ENCODE measurements around the gene CAPRIN1. TPM values are rescaled to one million over a fixed set of nuclear protein-coding genes. Genes with fewer than 3 reads are reported as not detected.

The CAPRIN1 gene
- total and polyA plus RNA-seq, 3 experiments from 2014 or later, result 75.2 to 287 (median 275) TPM

GRCh38 chr11:34104680-34105078 lies 53.1 kb downstream of the CAPRIN1 start:
- Histone ChIP-seq H3K4me1 (ENCODE audit: insufficient read depth, low read length) (peaks cover 25% of the 10 kb centered on the region), H3K27ac (ENCODE audit: low read depth, low read length) (peak overlapping the region; percentile 92), H3K36me3 (ENCODE audit: insufficient read depth, low read length) (peaks cover 11% of the 10 kb centered on the region), H3K9me3 (ENCODE audit: low read length) (no peaks in the 10 kb centered on the region), H3K4me3 (ENCODE audit: low read length) (peak overlapping the region; percentile 84), H3K27me3 (ENCODE audit: insufficient read depth, low read length, poor library complexity, severe bottlenecking) (no peaks in the 10 kb centered on the region)
- DNase-seq, result no peak
- Mint-ChIP-seq H3K27me3 (peaks cover 0 to 6% of the 10 kb centered on the region in 2 donors), H3K9me3 (peaks cover 0 to 4% (median 0%) of the 10 kb centered on the region in 5 donors), H3K4me3 (peak overlapping the region; percentile 94 to 99 (median 96)), H3K4me1 (peaks cover 49 to 62% (median 58%) of the 10 kb centered on the region in 3 donors), H3K27ac (peak overlapping the region; percentile 98 to 99 (median 99)), H3K36me3 (peaks cover 6 to 51% (median 7%) of the 10 kb centered on the region in 3 donors)
- POLR2A ChIA-PET, result interaction anchor here (0.6 to 2.4 kb wide), 4 partner anchors 9 to 254 kb away, joined by 3 to 54 read pairs (median 4); partner anchors contain the start of gene CAPRIN1
- CTCF ChIA-PET, result interaction anchor here (0.9 to 2.5 kb wide), 3 partner anchors 19 to 108 kb away, joined by 4 to 7 read pairs (median 6); no protein-coding TSS in a partner anchor

- Histone ChIP-seq H3K4me1 (ENCODE audit: insufficient read depth, low read length) (peaks cover 25% of the 10 kb centered on the region), H3K27me3 (ENCODE audit: insufficient read depth, low read length, poor library complexity, severe bottlenecking) (no peaks in the 10 kb centered on the region), H3K9me3 (ENCODE audit: low read length) (no peaks in the 10 kb centered on the region), H3K27ac (ENCODE audit: low read depth, low read length) (peak within 1 kb of the TSS; percentile 92), H3K4me3 (ENCODE audit: low read length) (peak within 1 kb of the TSS; percentile 84), H3K36me3 (ENCODE audit: insufficient read depth, low read length) (peaks cover 12% of the 10 kb centered on the region)
- H3K27ac Mint-ChIP-seq, result peak within 1 kb of the TSS; percentile 98 to 99 (median 99)
- POLR2A ChIA-PET, result interaction anchor here (0.6 to 2.4 kb wide), 5 partner anchors 10 to 267 kb away, joined by 3 to 54 read pairs (median 3); partner anchors contain the start of gene CAPRIN1
- H3K4me1 Mint-ChIP-seq, result peaks cover 52 to 66% (median 63%) of the 10 kb centered on the region in 3 donors
- peaks cover 7 to 51% (median 10%) of the 10 kb centered on the region in 3 donors for H3K36me3 Mint-ChIP-seq
- H3K9me3 Mint-ChIP-seq, result peaks cover 0 to 4% (median 0%) of the 10 kb centered on the region in 5 donors
- H3K4me3 Mint-ChIP-seq, result peak within 1 kb of the TSS; percentile 94 to 99 (median 96)
- peaks cover 0 to 6% of the 10 kb centered on the region in 2 donors for H3K27me3 Mint-ChIP-seq
- CTCF ChIA-PET, result interaction anchor here (0.9 to 2.5 kb wide), 4 partner anchors 20 to 117 kb away, joined by 3 to 7 read pairs (median 5); no protein-coding TSS in a partner anchor
- DNase-seq, result peak; percentile 92 to 98 (median 97)
These were observed 53.8 kb downstream of the CAPRIN1 start, which contains the start of gene NAT10 for GRCh38 chr11:34105079-34105956. Gene NAT10 (plus strand): TSS chr11:34105629. CDS start chr11:34108226, 2,597 bp downstream.

DNA sequence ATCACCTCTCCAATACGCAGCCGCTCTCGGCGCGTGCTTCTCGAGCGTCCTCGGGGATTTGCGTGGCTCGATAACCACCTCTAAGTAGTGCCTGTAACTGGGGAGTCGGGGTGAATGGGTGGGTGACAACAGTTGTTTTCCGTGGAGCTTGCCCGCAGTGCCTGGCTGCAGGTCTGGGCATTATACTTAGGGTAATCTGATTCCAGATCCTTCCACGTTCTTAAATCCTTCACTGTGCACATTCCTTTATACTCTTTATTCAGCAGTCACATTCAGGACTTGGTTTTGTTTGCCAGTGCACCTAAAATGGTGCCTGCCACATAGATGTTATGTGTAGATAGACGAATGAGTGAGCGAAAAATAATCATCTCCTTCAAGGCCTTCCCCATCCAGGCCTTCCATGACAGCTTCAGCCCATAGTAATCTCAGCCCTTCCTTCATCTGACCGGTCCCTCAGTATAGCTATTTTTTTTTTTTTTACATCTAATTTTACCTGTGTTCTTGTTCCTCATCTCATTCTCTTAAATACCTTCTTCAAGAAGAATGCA lies 54.5 kb downstream of the CAPRIN1 start:
- peaks cover 7 to 52% (median 10%) of the 10 kb centered on the region in 3 donors for H3K36me3 Mint-ChIP-seq

DNA sequence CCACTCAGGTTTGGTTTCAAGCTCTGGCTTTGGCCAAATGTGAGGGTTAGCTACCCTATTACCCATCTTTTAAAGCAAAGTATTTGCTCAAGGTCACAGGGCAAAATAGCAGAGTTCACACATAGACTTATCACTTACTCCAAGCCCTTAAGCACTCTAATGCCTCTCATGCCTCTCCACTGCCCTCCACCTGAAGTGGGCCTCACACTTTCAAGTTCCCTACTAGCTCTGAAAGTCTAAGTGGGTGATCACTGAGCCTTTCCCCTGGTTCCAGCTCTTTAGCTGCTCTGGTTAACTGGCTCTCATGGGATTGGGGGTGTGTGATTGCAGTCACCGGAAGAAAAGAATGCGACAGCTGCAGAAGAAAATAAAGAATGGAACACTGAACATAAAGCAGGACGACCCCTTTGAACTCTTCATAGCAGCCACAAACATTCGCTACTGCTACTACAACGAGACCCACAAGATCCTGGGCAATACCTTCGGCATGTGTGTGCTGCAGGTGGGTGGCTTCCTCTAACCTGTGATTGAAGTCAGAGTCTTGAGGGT lies 60.3 kb downstream of the CAPRIN1 start:
- Histone ChIP-seq H3K4me1 (ENCODE audit: insufficient read depth, low read length) (peaks cover under 1% of the 10 kb centered on the region), H3K4me3 (ENCODE audit: low read length) (no peak overlapping the region), H3K9me3 (ENCODE audit: low read length) (no peaks in the 10 kb centered on the region), H3K27me3 (ENCODE audit: insufficient read depth, low read length, poor library complexity, severe bottlenecking) (no peaks in the 10 kb centered on the region), H3K27ac (ENCODE audit: low read depth, low read length) (no peak overlapping the region), H3K36me3 (ENCODE audit: insufficient read depth, low read length) (peaks cover 60% of the 10 kb centered on the region)
- Mint-ChIP-seq H3K27me3 (no peaks in the 10 kb centered on the region), H3K27ac (no peak overlapping the region), H3K36me3 (peaks cover 7 to 89% (median 32%) of the 10 kb centered on the region in 3 donors), H3K4me3 (no peak overlapping the region), H3K4me1 (peaks cover 22 to 35% (median 31%) of the 10 kb centered on the region in 3 donors), H3K9me3 (no peaks in the 10 kb centered on the region)
- ChIA-PET CTCF (interaction anchor here (0.5 to 1.7 kb wide), 2 partner anchors 113 to 115 kb away, joined by 3 to 5 read pairs; no protein-coding TSS in a partner anchor), POLR2A (no interaction called here)
- DNase-seq, result no peak

More for the DNA sequence above, 54.5 kb downstream of the CAPRIN1 start:
- Histone ChIP-seq H3K27me3 (ENCODE audit: insufficient read depth, low read length, poor library complexity, severe bottlenecking) (no peaks in the 10 kb centered on the region), H3K4me1 (ENCODE audit: insufficient read depth, low read length) (peaks cover 25% of the 10 kb centered on the region), H3K36me3 (ENCODE audit: insufficient read depth, low read length) (peaks cover 14% of the 10 kb centered on the region), H3K27ac (ENCODE audit: low read depth, low read length) (peak overlapping the region; percentile 92), H3K4me3 (ENCODE audit: low read length) (peak overlapping the region; percentile 84), H3K9me3 (ENCODE audit: low read length) (no peaks in the 10 kb centered on the region)
- Mint-ChIP-seq H3K4me1 (peaks cover 52 to 67% (median 64%) of the 10 kb centered on the region in 3 donors), H3K9me3 (peaks cover 0 to 4% (median 0%) of the 10 kb centered on the region in 5 donors), H3K4me3 (peak overlapping the region; percentile 94 to 99 (median 96)), H3K27me3 (peaks cover 0 to 6% of the 10 kb centered on the region in 2 donors), H3K27ac (peak overlapping the region; percentile 98 to 99 (median 99))
- ChIA-PET CTCF (interaction anchor here (0.9 to 2.5 kb wide), 3 partner anchors 21 to 118 kb away, joined by 3 to 7 read pairs (median 4); no protein-coding TSS in a partner anchor), POLR2A (interaction anchor here (1.2 to 2.4 kb wide), 3 partner anchors 20 to 251 kb away, joined by 3 to 54 read pairs (median 4); partner anchors contain the start of genes ABTB2 and CAPRIN1)
- DNase-seq, result no peak

GRCh38 chr11:34114014-34114413 lies 62.5 kb downstream of the CAPRIN1 start:
- Mint-ChIP-seq H3K27ac (no peak overlapping the region), H3K4me1 (peaks cover 12 to 18% (median 12%) of the 10 kb centered on the region in 3 donors), H3K4me3 (no peak overlapping the region), H3K27me3 (no peaks in the 10 kb centered on the region), H3K36me3 (peaks cover 6 to 95% (median 35%) of the 10 kb centered on the region in 3 donors), H3K9me3 (no peaks in the 10 kb centered on the region)
- POLR2A ChIA-PET, result no interaction called here
- Histone ChIP-seq H3K4me1 (ENCODE audit: insufficient read depth, low read length) (no peaks in the 10 kb centered on the region), H3K36me3 (ENCODE audit: insufficient read depth, low read length) (peaks cover 73% of the 10 kb centered on the region), H3K9me3 (ENCODE audit: low read length) (no peaks in the 10 kb centered on the region), H3K4me3 (ENCODE audit: low read length) (no peak overlapping the region), H3K27ac (ENCODE audit: low read depth, low read length) (no peak overlapping the region), H3K27me3 (ENCODE audit: insufficient read depth, low read length, poor library complexity, severe bottlenecking) (no peaks in the 10 kb centered on the region)
- CTCF ChIA-PET, result interaction anchor here (1.4 kb wide), 1 partner anchor 12 kb away, joined by 3 read pairs; no protein-coding TSS in a partner anchor
- no peak for DNase-seq

GRCh38 chr11:34114471-34114870 lies 62.9 kb downstream of the CAPRIN1 start:
- Histone ChIP-seq H3K27me3 (ENCODE audit: insufficient read depth, low read length, poor library complexity, severe bottlenecking) (no peaks in the 10 kb centered on the region), H3K4me3 (ENCODE audit: low read length) (no peak overlapping the region), H3K4me1 (ENCODE audit: insufficient read depth, low read length) (no peaks in the 10 kb centered on the region), H3K27ac (ENCODE audit: low read depth, low read length) (no peak overlapping the region), H3K9me3 (ENCODE audit: low read length) (no peaks in the 10 kb centered on the region), H3K36me3 (ENCODE audit: insufficient read depth, low read length) (peaks cover 74% of the 10 kb centered on the region)
- Mint-ChIP-seq H3K9me3 (no peaks in the 10 kb centered on the region), H3K27ac (peak overlapping the region in 3 of 8 donors; percentile 57 to 75 (median 74)), H3K36me3 (peaks cover 1 to 95% (median 31%) of the 10 kb centered on the region in 3 donors), H3K4me3 (no peak overlapping the region), H3K4me1 (peaks cover 7 to 13% (median 8%) of the 10 kb centered on the region in 3 donors), H3K27me3 (no peaks in the 10 kb centered on the region)
- POLR2A ChIA-PET, result no interaction called here
- DNase-seq, result no peak
- CTCF ChIA-PET, result no interaction called here

GRCh38 chr11:34120651-34121050 lies 69.1 kb downstream of the CAPRIN1 start:
- H3K9me3 Mint-ChIP-seq, result no peaks in the 10 kb centered on the region
- no peak overlapping the region for H3K27ac ChIP-seq (ENCODE audit: low read depth, low read length)
- ChIA-PET POLR2A (no interaction called here), CTCF (no interaction called here)
- peaks cover 3 to 5% (median 4%) of the 10 kb centered on the region in 3 donors for H3K4me1 Mint-ChIP-seq
- peak overlapping the region in 3 of 8 donors; percentile 36 to 91 (median 66) for H3K27ac Mint-ChIP-seq
- no peak overlapping the region for H3K4me3 ChIP-seq (ENCODE audit: low read length)
- no peaks in the 10 kb centered on the region for H3K27me3 Mint-ChIP-seq
- H3K36me3 ChIP-seq (ENCODE audit: insufficient read depth, low read length), result peaks cover 68% of the 10 kb centered on the region
- peaks cover 3 to 91% (median 39%) of the 10 kb centered on the region in 3 donors for H3K36me3 Mint-ChIP-seq
- H3K4me1 ChIP-seq (ENCODE audit: insufficient read depth, low read length), result no peaks in the 10 kb centered on the region
- no peak for DNase-seq
- H3K9me3 ChIP-seq (ENCODE audit: low read length), result no peaks in the 10 kb centered on the region
- H3K27me3 ChIP-seq (ENCODE audit: insufficient read depth, low read length, poor library complexity, severe bottlenecking), result no peaks in the 10 kb centered on the region
- H3K4me3 Mint-ChIP-seq, result no peak overlapping the region

All from CD8-positive, alpha-beta memory T cell (primary cell).